A549 (cell line): Measurements from ENCODE around the gene HIGD1C. TPM values are rescaled to one million over a fixed set of nuclear protein-coding genes. Genes with fewer than 3 reads are reported as not detected.

Experiments used
- ATAC-seq, 2 experiments: fragments of 200-7000 bp in 1 of 2; fragments of >200 bp in 1 of 2; cut with Nextera tagmentation in 1 of 2; cut with Tn5 transposase in 1 of 2; 3 replicates each; pipeline versions ENCODE4 v1.8.0 to v1.9.1; 2018 to 2020; ENCODE audit warnings: mild to moderate bottlenecking in 1 of 2, moderate library complexity in 1 of 2
- CTCF ChIA-PET: fragments of 300-600 bp; sonication (Branson Sonifier 250); formaldehyde crosslinking; extraction: SDS; loops from one replicate; lab custom pipeline; 2021; ENCODE audit warnings: antibody characterized with exemption, inconsistent platforms; lab: Yijun Ruan, JAX
- POLR2A ChIA-PET: fragments of 350-600 bp; formaldehyde crosslinking; extraction: SDS; loops from one replicate; lab custom pipeline; 2021; ENCODE audit warnings: antibody characterized with exemption, inconsistent platforms; lab: Yijun Ruan, JAX
- DNase-seq, 2 experiments: peaks; one replicate each; pipeline versions ENCODE4 v3.0.0 to v3.0.0-alpha.2; 2011 to 2016; ENCODE audit warnings: low read depth in 1 of 2, low spot score in 1 of 2
- FAIRE-seq: peaks from 2 replicates; lab custom pipeline; 2011; peaks lifted over from hg19 to GRCh38; lab: Jason Lieb, UNC
- H3K27ac ChIP-seq, 2 experiments: fragments of >200 bp; sonication (Bioruptor Twin); formaldehyde crosslinking; 3 replicates each; pipeline ENCODE4 v1.5.1; 2016 to 2017
- H3K4me1 ChIP-seq: fragments of >200 bp; sonication (Bioruptor Twin); formaldehyde crosslinking; 3 replicates; pipeline ENCODE4 v1.6.1; 2016
- H3K4me2 ChIP-seq: fragments of >200 bp; sonication (Bioruptor Twin); formaldehyde crosslinking; 3 replicates; pipeline ENCODE4 v1.6.1; 2016
- H3K4me3 ChIP-seq: fragments of >200 bp; sonication (Bioruptor Twin); formaldehyde crosslinking; 3 replicates; pipeline ENCODE4 v1.5.1; 2016
- H3K9me3 ChIP-seq: fragments of >200 bp; sonication (Bioruptor Twin); formaldehyde crosslinking; 3 replicates; pipeline ENCODE4 v1.6.1; 2016
- BHLHE40 ChIP-seq: IDR thresholded peaks from 2 replicates; pipeline ENCODE4 v1.6.1; 2012; ENCODE audit warnings: low read depth, low read length, inconsistent platforms
- CBX8 ChIP-seq: fragments of 200-600 bp; sonication (generic); IDR thresholded peaks from 2 replicates; pipeline ENCODE4 v1.6.1; 2016
- CHD2 ChIP-seq: fragments of 150-350 bp; IDR thresholded peaks from 2 replicates; pipeline ENCODE4 v1.6.1; 2014; ENCODE audit warnings: low read length; ENCODE audit not compliant: partially characterized antibody
- CTCF ChIP-seq: fragments of >200 bp; sonication (Bioruptor Twin); formaldehyde crosslinking; IDR thresholded peaks from 3 replicates; pipeline ENCODE4 v1.5.1; 2016
- EHMT2 ChIP-seq: fragments of 200-600 bp; sonication (generic); IDR thresholded peaks from 2 replicates; pipeline ENCODE4 v1.6.1; 2016; ENCODE audit warnings: antibody characterized with exemption, low read depth, mild to moderate bottlenecking, moderate library complexity
- EP300 ChIP-seq, 2 experiments: fragments of >200 bp; sonication (Bioruptor Twin); formaldehyde crosslinking; IDR thresholded peaks; 2 replicates in 1 of 2; 3 replicates in 1 of 2; pipeline ENCODE4 v1.6.1; 2016 to 2017
- ESRRA ChIP-seq: fragments of 150-350 bp; IDR thresholded peaks from 2 replicates; pipeline ENCODE4 v1.6.1; 2014; ENCODE audit warnings: mild to moderate bottlenecking, low read length, borderline replicate concordance
- FOSL2 ChIP-seq, 2 experiments: fragments of 450-650 bp in 1 of 2; fragments of >200 bp in 1 of 2; sonication (Bioruptor Twin) in 1 of 2; formaldehyde crosslinking; IDR thresholded peaks; 2 replicates each; pipeline versions ENCODE4 v1.5.0 to v1.6.1; 2016 to 2020; ENCODE audit warnings: mild to moderate bottlenecking in 1 of 2, moderate library complexity in 1 of 2
- GATA3 ChIP-seq: IDR thresholded peaks from 2 replicates; pipeline ENCODE4 v1.6.1; 2012; ENCODE audit warnings: borderline replicate concordance
- HOXA7 ChIP-seq: fragments of 250-450 bp; sonication (Bioruptor Pico); IDR thresholded peaks from 2 replicates; pipeline ENCODE4 v1.5.0; 2020; ENCODE audit warnings: mild to moderate bottlenecking, moderate library complexity
- HOXB13 ChIP-seq: fragments of 250-450 bp; sonication (Bioruptor Pico); IDR thresholded peaks from 2 replicates; pipeline ENCODE4 v1.5.0; 2020; ENCODE audit warnings: low read depth, mild to moderate bottlenecking, moderate library complexity
- KDM1A ChIP-seq: fragments of 200-600 bp; sonication (generic); IDR thresholded peaks from 2 replicates; pipeline ENCODE4 v1.6.1; 2016; ENCODE audit warnings: low read depth, mild to moderate bottlenecking
- KDM5A ChIP-seq: fragments of 200-600 bp; sonication (generic); IDR thresholded peaks from 2 replicates; pipeline ENCODE4 v1.6.1; 2016; ENCODE audit warnings: antibody characterized with exemption, mild to moderate bottlenecking
- MAZ ChIP-seq: fragments of 150-350 bp; IDR thresholded peaks from 2 replicates; pipeline ENCODE4 v1.6.1; 2014; ENCODE audit warnings: antibody characterized with exemption, low read depth, low read length, borderline replicate concordance
- NR3C1 ChIP-seq: fragments of >200 bp; sonication (Bioruptor Twin); formaldehyde crosslinking; IDR thresholded peaks from 3 replicates; pipeline ENCODE4 v1.6.1; 2017
- PBX3 ChIP-seq: IDR thresholded peaks from 2 replicates; pipeline ENCODE4 v1.6.1; 2012
- RFX5 ChIP-seq: fragments of 450-650 bp; IDR thresholded peaks from 2 replicates; pipeline ENCODE4 v1.7.1; 2014; ENCODE audit warnings: antibody characterized with exemption, mild to moderate bottlenecking, moderate library complexity
- SREBF2 ChIP-seq: fragments of 450-650 bp; IDR thresholded peaks from 2 replicates; pipeline ENCODE4 v1.6.1; 2014; ENCODE audit warnings: mild to moderate bottlenecking, moderate library complexity
- TP53 ChIP-seq: fragments of 250-450 bp; sonication (Bioruptor Pico); IDR thresholded peaks from 2 replicates; pipeline ENCODE4 v1.5.0; 2021; ENCODE audit warnings: mild to moderate bottlenecking, moderate library complexity
- ZNF302 ChIP-seq: fragments of 250-450 bp; sonication (Bioruptor Pico); IDR thresholded peaks from 2 replicates; pipeline ENCODE4 v1.9.0; 2021; ENCODE audit warnings: inconsistent platforms, mild to moderate bottlenecking, moderate library complexity
- polyA plus RNA-seq, 4 experiments: library from polyadenylated mRNA; depleted of rRNA in 3 of 4; stranded (reverse); fragments of >200 nt; fragmentation: RNase III in 1 of 4; extraction: RNeasy Plus Mini Kit Qiagen cat#74134 plus additional on column Dnase treatment in 1 of 4; gene quantifications; 2 replicates in 3 of 4; 3 replicates in 1 of 4; pipeline ENCODE4 v1.2.3, GENCODE V29; 2011 to 2017
- TF ChIP-seq, protein P1 (sequence below): fragments of >200 bp; sonication (Bioruptor Twin); formaldehyde crosslinking; IDR thresholded peaks from 3 replicates; pipeline ENCODE4 v1.6.1; 2016
- TF ChIP-seq, protein P2 (sequence below): fragments of 450-650 bp; IDR thresholded peaks from 2 replicates; pipeline ENCODE4 v1.6.1; 2014; ENCODE audit warnings: antibody characterized with exemption
- TF ChIP-seq, protein P3 (sequence below): fragments of 150-350 bp; IDR thresholded peaks from 2 replicates; pipeline ENCODE4 v1.6.1; 2014; ENCODE audit warnings: low read depth, mild to moderate bottlenecking, low read length

The HIGD1C gene
- polyA plus RNA-seq, 2 of the 4 experiments (the other 2 are of a cell fraction) = not detected

DNA sequence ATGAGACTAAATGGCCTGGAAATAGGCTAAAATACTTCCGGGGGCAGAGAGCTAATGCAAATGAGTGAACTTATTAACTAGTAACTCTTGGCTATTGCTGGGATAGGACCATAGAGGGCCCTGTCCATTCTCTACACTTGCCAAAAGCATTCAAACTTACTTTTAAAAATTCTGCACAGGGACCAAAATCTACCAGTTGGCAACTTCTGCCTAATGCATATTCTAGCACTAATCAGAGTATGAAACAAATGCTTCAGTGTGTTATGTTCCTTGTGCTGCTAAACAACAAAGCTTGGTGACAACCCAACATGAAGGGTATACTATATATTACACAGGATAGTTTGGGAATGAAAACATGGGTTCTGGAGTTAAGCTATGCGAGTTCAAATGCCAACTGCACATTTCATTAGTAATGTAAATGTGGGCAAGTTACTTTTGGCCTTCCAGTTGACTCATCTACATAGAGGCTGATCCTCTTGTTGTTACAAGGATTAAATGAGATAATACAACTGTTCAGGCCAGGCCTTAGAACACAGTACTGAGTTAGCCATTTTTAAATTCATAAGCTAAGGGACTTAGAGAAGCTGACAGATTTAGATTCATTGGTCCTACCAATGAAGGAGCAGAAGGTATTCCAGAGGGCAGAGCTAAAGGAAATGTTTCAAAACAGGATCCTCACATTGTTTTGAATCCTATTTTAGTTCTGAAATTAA is 32.4 kb downstream of the HIGD1C start (continued):
- no peak for TF ChIP-seq HOXB13 (CRISPR knock-in tag)
- TF ChIP-seq NR3C1 = no peak
- TF ChIP-seq CBX8 = no peak
- TF ChIP-seq, protein P1, sequence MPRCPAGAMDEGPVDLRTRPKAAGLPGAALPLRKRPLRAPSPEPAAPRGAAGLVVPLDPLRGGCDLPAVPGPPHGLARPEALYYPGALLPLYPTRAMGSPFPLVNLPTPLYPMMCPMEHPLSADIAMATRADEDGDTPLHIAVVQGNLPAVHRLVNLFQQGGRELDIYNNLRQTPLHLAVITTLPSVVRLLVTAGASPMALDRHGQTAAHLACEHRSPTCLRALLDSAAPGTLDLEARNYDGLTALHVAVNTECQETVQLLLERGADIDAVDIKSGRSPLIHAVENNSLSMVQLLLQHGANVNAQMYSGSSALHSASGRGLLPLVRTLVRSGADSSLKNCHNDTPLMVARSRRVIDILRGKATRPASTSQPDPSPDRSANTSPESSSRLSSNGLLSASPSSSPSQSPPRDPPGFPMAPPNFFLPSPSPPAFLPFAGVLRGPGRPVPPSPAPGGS = no peak

GRCh38 chr12:50985322-50985721 is 33.0 kb downstream of the HIGD1C start:
- no peak overlapping the region for H3K4me2 ChIP-seq
- CTCF ChIA-PET = interaction anchor here (0.6 to 8.5 kb wide), 10 partner anchors 11 to 480 kb away, joined by 3 to 109 read pairs (median 4); partner anchors contain the start of genes ATF1 and DIP2B
- no peak overlapping the region for H3K27ac ChIP-seq
- TF ChIP-seq PBX3 (no peak), CHD2 (no peak), BHLHE40 (no peak), KDM1A (no peak), SREBF2 (no peak), TP53 (CRISPR knock-in tag) (no peak), ESRRA (no peak), MAZ (no peak), RFX5 (no peak), CTCF (no peak), EHMT2 (no peak), GATA3 (no peak), FOSL2 (IDR thresholded peaks at IDR 0.05) (no peak), FOSL2 (CRISPR knock-in tag; IDR thresholded peaks at IDR 0.05) (no peak), EP300 (IDR thresholded peaks at IDR 0.05) (no peak), KDM5A (no peak), ZNF302 (CRISPR knock-in tag) (no peak), HOXA7 (no peak)
- TF ChIP-seq, protein P2, sequence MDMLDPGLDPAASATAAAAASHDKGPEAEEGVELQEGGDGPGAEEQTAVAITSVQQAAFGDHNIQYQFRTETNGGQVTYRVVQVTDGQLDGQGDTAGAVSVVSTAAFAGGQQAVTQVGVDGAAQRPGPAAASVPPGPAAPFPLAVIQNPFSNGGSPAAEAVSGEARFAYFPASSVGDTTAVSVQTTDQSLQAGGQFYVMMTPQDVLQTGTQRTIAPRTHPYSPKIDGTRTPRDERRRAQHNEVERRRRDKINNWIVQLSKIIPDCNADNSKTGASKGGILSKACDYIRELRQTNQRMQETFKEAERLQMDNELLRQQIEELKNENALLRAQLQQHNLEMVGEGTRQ = no peak
- TF ChIP-seq, protein P3, sequence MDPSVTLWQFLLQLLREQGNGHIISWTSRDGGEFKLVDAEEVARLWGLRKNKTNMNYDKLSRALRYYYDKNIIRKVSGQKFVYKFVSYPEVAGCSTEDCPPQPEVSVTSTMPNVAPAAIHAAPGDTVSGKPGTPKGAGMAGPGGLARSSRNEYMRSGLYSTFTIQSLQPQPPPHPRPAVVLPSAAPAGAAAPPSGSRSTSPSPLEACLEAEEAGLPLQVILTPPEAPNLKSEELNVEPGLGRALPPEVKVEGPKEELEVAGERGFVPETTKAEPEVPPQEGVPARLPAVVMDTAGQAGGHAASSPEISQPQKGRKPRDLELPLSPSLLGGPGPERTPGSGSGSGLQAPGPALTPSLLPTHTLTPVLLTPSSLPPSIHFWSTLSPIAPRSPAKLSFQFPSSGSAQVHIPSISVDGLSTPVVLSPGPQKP = no peak
- TF ChIP-seq, all 56 proteins: peak for 0
- no peak for FAIRE-seq
- Histone ChIP-seq H3K9me3 (no peaks in the 10 kb centered on the region), H3K4me1 (no peaks in the 10 kb centered on the region; the same call in 2 of the 3 replicates), H3K4me3 (no peak overlapping the region)
- POLR2A ChIA-PET = interaction anchor here (0.7 kb wide), 1 partner anchor 98 kb away, joined by 8 read pairs; the partner anchor contains the start of gene CSRNP2
- ATAC-seq = no peak
- no peak for DNase-seq
